ENCODE data around the gene PODXL.

DNA sequence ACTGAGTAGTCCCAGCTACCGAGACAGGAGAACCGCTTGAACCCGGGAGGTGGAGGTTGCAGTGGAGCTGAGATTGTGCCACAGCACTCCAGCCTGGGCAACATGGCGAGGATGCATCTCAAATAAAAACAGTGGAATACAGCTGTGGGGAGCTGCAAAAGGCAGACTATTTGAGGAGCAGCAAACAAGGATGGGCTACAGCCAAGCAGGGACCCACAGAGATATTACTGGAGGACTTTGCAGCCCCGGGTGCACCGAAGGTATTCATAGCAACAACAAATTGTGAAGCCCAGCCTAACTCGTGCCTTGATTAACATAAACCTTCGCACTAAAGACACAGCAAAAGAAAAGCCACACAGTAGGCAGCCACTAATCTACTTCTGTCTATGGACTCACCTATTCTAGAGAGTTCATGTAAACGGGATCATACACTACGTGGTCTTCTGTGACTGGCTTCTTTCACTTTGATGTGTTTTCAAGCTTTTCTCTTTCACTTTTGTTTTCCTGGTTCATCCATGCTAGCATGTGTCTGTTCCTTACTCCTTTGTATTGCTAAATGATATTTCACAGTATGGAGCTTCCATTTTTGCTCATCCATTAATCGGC, 34.0 kb downstream of the PODXL start:
- TF ChIP-seq EP300 (IDR thresholded peaks at IDR 0.05): no peak
- TF ChIP-seq, protein P1, sequence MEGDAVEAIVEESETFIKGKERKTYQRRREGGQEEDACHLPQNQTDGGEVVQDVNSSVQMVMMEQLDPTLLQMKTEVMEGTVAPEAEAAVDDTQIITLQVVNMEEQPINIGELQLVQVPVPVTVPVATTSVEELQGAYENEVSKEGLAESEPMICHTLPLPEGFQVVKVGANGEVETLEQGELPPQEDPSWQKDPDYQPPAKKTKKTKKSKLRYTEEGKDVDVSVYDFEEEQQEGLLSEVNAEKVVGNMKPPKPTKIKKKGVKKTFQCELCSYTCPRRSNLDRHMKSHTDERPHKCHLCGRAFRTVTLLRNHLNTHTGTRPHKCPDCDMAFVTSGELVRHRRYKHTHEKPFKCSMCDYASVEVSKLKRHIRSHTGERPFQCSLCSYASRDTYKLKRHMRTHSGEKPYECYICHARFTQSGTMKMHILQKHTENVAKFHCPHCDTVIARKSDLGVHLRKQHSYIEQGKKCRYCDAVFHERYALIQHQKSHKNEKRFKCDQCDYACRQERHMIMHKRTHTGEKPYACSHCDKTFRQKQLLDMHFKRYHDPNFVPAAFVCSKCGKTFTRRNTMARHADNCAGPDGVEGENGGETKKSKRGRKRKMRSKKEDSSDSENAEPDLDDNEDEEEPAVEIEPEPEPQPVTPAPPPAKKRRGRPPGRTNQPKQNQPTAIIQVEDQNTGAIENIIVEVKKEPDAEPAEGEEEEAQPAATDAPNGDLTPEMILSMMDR (IDR thresholded peaks at IDR 0.05): no peak

Data from gastroesophageal sphincter (tissue), 3 donors.